Erythroblast (primary cell): Measurements from ENCODE around the gene AIMP1.

Experiments
- GATA1 ChIP-seq: IDR thresholded peaks from 2 replicates; pipeline ENCODE4 v1.6.1; 2011; ENCODE audit warnings: low read depth, mild to moderate bottlenecking, control low read depth, low read length, moderate library complexity
- POLR2A ChIP-seq: IDR thresholded peaks from 2 replicates; pipeline ENCODE4 v1.6.1; 2011; ENCODE audit warnings: mild to moderate bottlenecking, low read length

DNA sequence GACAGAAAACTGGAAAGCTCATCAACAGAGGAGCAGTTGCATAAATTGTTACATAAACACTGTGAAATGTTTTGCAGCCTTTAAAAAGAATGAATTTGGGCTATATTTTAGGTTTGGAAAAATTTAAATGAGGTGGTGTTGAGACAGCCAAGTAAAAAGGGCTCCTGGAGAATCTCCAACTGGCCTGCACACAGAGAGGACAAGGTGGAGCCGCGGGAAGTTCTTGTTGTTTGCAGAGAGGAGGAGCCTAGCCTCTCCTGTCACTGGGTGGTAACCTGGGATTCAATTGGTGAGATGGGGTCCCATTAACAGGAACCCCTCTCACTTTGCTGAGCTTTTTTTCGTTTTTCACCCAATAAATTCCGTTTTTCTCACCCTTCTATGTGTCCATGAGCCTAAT, 38.8 kb downstream of the AIMP1 start:
- TF ChIP-seq POLR2A, result no peak
- no peak for TF ChIP-seq GATA1
